NCI-H2227 (cell line): ENCODE data around the gene KRTAP1-1.
A peak's percentile ranks its signal among the peaks of the same experiment; 100 is the strongest.
"Not testable (repeated sequence)": the region's sequence is repeated elsewhere in the genome, so short reads cannot be mapped to it uniquely, and the experiment has no call there.

Source experiments
- DNase-seq: peaks from one replicate; lab custom pipeline; 2025; ENCODE audit not compliant: unreplicated experiment; lab: John Stamatoyannopoulos, UW

Gene KRTAP1-1

GRCh38 chr17:41057547-41057946 lies 16.3 kb upstream of the KRTAP1-1 start:
- DNase-seq = no peak

GRCh38 chr17:41055130-41055529 lies 13.9 kb upstream of the KRTAP1-1 start, which contains the start of gene KRTAP2-2:
Gene KRTAP2-2, minus strand, starts transcription at chr17:41055230. Its CDS starts 19 bp downstream, at chr17:41055211.
- DNase-seq = not testable (repeated sequence)

DNA sequence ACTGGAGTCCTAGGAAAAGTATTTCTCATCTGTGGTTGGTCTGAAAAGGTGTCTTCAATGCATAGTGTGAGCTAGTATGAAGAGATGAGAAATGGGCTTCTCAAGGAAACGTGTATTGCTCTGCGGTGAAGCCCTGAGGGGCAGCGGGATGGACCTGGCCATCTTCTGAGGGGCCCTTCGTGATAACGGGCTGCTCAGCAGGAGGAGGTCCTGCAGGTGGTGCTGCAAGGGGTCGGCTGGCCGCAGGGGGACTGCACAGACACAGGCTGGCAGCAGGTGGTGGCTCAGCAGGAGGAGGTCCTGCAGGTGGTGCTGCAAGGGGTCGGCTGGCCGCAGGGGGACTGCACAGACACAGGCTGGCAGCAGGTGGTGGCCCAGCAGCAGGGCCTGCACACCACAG lies 13.3 kb upstream of the KRTAP1-1 start:
- not testable (repeated sequence) for DNase-seq

DNA sequence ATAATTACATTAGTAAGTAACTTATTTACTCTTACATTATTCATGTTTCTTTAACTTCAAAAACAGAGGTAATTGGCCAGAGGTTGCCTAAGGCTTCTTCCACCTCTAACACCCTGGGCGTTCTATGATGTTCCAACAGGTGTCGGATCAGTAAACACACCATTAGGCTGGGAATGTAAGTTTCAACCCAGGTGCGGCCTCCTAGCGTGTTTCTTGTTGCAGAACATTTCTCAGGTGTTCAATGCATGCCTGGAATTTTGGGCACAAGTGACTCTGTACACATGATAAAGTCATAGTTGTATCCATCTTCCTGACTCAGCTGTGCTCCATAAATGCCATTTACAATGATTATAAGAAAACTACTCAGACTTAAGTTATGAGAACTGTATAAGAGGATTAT lies 12.8 kb upstream of the KRTAP1-1 start:
- DNase-seq = no peak

DNA sequence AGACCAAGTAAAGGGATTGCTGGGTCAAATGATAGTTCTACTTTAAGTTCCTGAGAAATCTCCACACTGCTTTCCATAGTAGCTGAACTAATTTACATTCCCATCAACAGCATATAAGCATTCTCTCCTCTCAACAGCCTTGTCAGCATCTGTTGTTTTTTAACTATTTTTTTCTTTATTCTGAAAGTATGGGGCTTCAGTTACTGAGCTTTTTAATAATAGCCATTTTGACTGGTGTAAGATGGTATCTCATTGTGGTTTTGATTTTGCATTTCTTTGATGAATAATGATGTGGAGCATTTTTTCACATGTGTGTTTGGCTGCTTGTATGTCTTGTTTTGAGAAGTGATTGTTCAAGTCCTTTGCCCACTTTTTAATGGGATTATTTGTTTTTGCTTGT lies 11.3 kb upstream of the KRTAP1-1 start:
- no peak for DNase-seq

DNA sequence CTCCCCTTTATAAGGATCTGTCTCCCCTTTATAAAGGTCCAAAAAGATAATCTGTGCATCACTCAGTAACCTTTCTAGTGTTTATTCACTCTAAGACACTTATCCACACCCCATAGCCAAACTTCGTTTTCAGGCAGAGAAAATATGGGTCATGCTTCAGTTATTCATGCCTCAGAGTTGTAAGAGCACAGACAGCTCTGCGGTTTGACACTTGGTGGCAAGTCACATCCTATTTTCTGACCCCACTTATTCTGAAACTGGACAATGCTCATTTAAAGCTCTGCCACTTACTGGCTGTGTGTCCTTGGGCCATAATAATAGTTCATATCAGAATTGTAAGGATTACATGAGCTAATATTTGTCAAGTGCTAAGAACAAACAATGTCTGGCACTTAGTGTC lies 7.9 kb upstream of the KRTAP1-1 start:
- DNase-seq = no peak

GRCh38 chr17:41048441-41048840 lies 7.2 kb upstream of the KRTAP1-1 start:
- no peak for DNase-seq

DNA sequence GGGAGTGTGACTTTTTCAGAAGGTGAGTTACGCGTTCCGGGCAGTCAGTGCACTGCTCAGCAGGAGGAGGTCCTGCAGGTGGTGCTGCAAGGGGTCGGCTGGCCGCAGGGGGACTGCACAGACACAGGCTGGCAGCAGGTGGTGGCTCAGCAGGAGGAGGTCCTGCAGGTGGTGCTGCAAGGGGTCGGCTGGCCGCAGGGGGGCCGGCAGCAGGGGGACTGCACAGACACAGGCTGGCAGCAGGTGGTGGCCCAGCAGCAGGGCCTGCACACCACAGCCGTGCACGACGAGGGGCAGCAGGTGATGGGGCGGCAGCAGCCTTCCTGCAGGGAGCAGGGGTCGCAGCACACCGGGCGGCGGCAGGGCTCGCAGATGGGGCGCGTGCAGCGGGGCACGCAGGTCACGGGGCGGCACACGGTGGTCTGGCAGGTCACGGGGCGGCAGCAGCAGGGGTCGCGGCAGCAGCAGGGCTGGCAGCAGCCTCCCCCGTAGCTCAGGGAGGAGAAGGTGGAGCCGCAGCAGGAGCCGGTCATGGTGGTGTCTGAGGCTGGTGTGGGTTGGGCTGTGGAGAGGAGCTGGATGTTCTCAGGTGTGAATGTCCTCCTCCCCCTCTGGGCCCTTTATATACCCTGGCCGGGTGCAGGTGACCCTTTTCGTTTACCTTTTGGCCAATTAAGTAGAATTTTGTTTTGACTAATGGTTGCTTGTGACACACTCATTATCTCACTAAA lies 5.7 kb upstream of the KRTAP1-1 start, which contains the start of gene KRTAP2-1:
Gene KRTAP2-1, minus strand, starts transcription at position 582 of the 731 bp plus-strand sequence. Its CDS starts 49 bp downstream, at position 533.
- not testable (repeated sequence) for DNase-seq

DNA sequence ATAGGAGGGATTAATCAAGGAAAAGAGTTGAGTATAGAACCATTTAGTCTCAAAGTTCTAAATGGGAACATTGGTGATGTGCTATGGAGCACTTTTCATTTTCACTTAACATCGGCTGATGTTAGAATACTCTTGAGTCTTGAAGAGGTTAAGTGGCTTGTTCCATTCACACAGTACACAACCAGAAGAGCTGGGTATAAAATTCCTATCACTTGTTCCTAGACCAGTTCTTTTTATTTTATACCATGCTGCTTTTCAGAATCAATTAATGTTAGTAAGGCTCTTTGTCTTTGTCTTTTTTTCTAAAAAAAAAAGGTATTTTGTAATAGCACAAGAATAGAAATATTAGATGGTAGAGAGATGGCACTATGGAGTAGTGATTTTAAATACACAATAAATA lies 1.7 kb upstream of the KRTAP1-1 start:
- no peak for DNase-seq

GRCh38 chr17:41037853-41038350 lies 3.3 kb downstream of the KRTAP1-1 start:
- DNase-seq = no peak

DNA sequence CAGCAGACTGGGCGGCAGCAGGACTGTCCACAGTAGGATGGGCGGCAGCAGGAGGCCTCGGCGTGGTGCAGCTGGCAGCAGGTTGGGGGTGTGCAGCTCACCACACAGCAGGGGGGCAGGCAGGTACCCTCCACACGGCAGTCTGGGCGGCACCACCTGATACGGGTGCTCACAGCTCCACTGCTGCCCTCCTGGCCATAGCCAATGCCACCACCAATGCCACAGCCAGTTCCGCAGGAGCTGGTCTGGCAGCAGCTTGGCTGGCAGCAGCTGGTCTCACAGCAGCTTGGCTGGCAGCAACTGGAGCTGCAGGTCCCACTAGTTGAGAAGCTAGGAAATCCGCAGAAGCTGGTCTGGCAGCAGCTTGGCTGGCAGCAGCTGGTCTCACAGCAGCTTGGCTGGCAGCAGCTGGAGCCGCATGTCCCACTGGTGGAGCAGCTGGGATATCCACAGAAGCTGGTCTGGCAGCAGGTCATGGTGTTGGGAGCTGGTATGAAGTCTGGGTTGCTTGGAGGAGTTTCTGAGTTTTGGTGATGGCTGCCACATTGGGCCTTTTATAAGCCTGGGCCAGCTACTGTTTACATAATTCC lies 6.8 kb downstream of the KRTAP1-1 start, which contains the start of gene KRTAP1-3:
Gene KRTAP1-3, minus strand, starts transcription at position 529 of the 590 bp plus-strand sequence. Its CDS starts 53 bp downstream, at position 476.
- DNase-seq = not testable (repeated sequence)

- DNase-seq = no peak
Observed at GRCh38 chr17:41029633-41030245, 11.5 kb downstream of the KRTAP1-1 start, which contains the start of gene KRTAP1-4. Gene KRTAP1-4, minus strand, starts transcription at chr17:41030195. Its CDS starts 117 bp downstream, at chr17:41030078.

DNA sequence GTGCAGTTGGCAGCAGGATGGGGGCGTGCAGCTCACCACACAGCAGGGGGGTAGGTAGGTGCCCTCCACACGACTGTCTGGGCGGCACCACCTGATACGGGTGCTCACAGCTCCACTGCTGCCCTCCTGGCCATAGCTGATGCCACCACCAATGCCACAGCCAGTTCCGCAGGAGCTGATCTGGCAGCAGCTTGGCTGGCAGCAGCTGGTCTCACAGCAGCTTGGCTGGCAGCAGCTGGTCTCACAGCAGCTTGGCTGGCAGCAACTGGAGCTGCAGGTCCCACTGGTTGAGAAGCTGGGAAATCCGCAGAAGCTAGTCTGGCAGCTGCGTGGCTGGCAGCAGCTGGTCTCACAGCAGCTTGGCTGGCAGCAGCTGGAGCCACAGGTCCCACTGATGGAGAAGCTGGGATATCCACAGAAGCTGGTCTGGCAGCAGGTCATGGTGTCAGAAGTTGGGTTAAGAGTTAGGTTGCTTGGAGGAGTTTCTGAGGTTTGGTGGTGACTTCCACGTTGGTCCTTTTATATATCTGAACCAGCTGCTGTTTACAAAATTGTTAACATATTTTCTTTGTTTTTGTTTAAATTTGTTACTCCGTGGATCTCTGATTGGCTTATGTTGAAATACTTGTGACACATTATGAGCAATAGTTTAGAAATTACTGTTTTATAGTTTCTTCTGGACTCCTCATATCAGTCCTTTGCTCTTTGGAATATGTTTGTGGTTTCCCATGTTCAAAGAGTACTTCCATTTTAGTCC lies 14.4 kb downstream of the KRTAP1-1 start, which contains the start of gene KRTAP1-5:
Gene KRTAP1-5, minus strand, starts transcription at position 494 of the 757 bp plus-strand sequence. Its CDS starts 53 bp downstream, at position 441.
- DNase-seq = no peak

- no peak for DNase-seq
Observed at GRCh38 chr17:41024697-41025096, 16.6 kb downstream of the KRTAP1-1 start.

- no peak for DNase-seq
Observed at GRCh38 chr17:41020336-41020735, 20.9 kb downstream of the KRTAP1-1 start.

DNA sequence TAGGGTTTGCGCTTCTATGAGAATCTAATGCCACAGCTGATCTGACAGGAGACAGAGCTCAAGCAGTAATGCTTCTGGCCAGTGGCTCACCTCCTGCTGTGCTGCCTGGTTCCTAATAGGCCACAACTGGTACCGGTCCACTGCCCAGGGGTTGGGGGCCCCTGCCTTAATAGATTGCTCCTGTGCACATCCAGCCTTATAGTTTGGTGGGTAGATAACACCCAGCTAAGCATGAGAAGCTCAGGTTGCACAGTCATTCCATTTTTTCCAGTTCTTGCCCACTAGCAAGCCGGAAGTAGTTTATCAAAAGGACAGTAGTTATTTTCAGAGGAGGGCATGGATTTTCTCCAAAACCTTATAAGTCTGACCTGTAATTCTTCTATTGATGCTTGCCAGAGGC lies 21.8 kb downstream of the KRTAP1-1 start:
- DNase-seq = no peak

GRCh38 chr17:41018541-41018940 lies 22.7 kb downstream of the KRTAP1-1 start:
- DNase-seq = no peak

- no peak for DNase-seq
Observed at GRCh38 chr17:41016578-41017215, 24.6 kb downstream of the KRTAP1-1 start.

- no peak for DNase-seq
Observed at GRCh38 chr17:41015454-41015853, 25.8 kb downstream of the KRTAP1-1 start.

- DNase-seq = peak; percentile 41
Observed at GRCh38 chr17:41013606-41014005, 27.6 kb downstream of the KRTAP1-1 start.
